HG02588 (cell line): ENCODE results near the gene CMAS.
A peak's percentile ranks its signal among the peaks of the same experiment; 100 is the strongest.
"Not testable (repeated sequence)": the region's sequence is repeated elsewhere in the genome, so short reads cannot be mapped to it uniquely, and the experiment has no call there.

Experiments used
- ATAC-seq: cut with Tn5 transposase; IDR thresholded peaks from one replicate; pipeline ENCODE4 v1.9.1; 2021; ENCODE audit warnings: mild to moderate bottlenecking, moderate library complexity; ENCODE audit not compliant: unreplicated experiment

The CMAS gene

GRCh38 chr12:22046968-22047390, 961 bp downstream of the CMAS start:
- ATAC-seq, result no peak

GRCh38 chr12:22047494-22047893, 1.5 kb downstream of the CMAS start:
- ATAC-seq, result no peak

- no peak for ATAC-seq
Observed at GRCh38 chr12:22048351-22049041, 2.5 kb downstream of the CMAS start.

- ATAC-seq, result no peak
Observed at GRCh38 chr12:22050078-22050477, 4.1 kb downstream of the CMAS start.

GRCh38 chr12:22051114-22051698, 5.2 kb downstream of the CMAS start:
- no peak for ATAC-seq

DNA sequence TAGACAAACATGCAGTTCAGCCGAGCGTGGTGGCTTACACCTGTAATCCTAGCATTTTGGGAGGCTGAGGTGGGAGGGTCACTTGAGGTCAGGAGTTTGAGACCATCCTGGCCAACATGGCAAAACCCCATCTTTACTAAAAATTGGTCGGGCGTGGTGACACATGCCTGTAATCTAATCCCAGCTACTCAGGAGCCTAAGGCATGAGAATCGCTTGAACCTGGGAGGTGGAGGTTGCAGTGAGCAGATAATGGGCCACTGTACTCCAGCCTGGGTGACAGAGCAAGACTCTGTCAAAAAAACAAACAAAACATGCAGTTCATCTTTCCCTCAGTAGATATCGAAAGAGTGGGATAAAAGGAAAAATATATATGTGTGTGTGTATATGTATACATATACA, 7.0 kb downstream of the CMAS start:
- ATAC-seq, result not testable (repeated sequence)

DNA sequence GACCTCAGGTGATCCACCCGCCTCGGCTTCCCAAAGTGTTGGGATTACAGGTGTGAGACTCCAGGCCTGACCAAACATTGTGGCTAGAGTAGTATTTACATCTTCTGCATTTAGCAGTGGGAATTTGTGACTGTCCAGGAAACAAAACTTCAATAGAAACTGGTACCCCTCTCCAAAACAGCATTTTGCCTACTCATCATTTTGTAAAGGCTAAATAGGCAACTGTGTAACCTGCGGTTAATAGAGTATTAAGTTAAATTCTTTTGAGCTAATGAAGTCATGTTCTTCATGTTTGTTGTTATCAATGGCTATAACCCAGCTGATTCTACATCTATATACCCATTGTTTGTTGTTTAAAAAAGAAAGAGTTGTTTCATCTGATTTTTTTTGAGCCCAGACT, 8.1 kb downstream of the CMAS start:
- no peak for ATAC-seq

GRCh38 chr12:22056607-22057006, 10.6 kb downstream of the CMAS start:
- no peak for ATAC-seq

GRCh38 chr12:22059976-22060647, 14.1 kb downstream of the CMAS start:
- ATAC-seq, result no peak

DNA sequence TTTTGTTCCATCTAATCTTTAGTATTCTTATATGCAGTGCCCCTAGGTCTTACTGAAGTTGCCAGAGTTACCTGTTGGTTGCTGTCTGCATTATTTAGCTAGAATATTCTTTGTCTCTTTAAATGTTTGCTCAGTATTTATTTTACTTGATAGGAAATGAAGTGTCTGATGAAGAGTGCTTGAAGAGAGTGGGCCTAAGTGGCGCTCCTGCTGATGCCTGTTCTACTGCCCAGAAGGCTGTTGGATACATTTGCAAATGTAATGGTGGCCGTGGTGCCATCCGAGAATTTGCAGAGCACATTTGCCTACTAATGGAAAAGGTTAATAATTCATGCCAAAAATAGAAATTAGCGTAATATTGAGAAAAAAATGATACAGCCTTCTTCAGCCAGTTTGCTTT, 18.9 kb downstream of the CMAS start:
- ATAC-seq, result no peak

GRCh38 chr12:22066310-22066709, 20.3 kb downstream of the CMAS start:
- ATAC-seq, result no peak

DNA sequence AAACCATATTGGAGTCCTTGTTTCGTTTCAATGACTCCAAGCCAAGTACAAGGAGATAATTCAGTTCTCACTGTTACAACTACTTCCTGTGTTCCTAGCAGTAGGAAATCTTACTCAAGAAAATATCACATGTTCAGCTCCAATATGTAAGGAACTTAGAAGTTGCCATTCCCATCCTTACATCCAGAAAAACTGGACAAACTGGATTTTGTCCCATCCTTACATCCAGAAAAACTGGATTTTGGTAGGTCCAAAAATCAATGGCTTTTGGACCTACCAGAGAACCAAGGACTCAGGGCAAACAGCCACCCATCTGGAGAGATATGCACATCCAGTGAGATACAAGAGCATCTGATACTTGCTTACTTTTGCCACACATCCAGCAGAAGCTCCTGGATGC, 23.8 kb downstream of the CMAS start:
- no peak for ATAC-seq

DNA sequence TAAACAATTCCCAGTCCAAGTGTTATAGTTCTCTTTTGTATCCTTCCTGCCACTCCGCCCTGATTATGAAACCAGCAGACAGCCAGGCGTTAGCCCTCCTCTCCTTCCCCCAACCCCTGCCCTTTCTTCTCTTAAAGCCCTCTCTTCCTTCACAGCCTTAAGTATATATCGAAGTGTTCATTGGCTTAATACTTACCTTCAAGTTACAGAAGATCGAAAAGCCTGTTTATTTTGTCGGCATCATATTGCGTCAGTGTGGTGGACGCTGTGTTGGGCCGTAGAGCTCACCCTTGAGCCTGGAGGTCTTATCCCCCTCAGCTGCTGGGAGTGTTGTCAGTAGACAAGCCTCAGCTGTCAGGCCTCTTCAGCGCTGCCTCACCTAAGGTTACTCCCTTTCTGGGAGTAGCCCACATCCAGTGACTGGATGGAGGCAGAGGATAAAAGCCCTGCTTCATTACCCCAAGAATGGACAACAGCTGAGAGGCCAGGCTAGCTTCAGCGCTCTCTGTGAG, 36.2 kb downstream of the CMAS start:
- ATAC-seq, result no peak

DNA sequence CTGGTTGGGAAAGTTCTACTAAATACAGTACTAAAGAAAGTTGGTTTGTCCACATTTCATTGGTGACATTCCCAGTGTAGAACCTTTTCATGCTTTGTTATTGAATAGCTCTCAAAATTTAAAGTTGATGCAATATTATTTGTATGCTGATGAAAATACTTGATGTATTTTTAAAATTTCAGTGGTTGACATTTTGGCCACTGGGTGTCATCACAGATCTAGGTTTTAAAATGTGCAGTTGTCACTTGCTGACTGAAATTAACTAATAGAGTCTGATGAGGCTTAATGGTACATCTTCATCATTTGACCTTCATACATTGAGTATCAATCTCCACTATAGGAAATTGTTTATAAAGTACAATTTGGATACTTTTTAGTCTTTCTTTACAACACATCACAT, 37.1 kb downstream of the CMAS start:
- ATAC-seq, result no peak

DNA sequence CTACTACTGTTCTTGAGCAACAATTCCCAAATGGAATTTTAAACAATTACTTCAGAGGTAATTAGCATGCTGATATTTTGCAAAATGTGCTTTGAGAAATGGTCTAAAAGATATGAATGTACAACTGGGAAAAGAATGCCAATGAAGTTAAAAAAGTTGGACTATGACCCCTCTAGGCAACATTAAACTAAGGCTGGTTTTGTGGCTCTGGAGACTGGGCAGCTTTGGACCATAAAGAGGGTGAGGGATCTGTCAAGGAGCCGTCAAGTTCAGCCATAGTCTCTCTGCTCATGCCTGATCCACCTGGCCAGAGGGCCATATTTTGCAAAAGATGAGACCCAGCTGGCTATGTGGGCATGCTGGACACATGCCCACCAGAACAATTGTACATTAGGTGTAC, 38.8 kb downstream of the CMAS start:
- ATAC-seq, result no peak

GRCh38 chr12:22088886-22089285, 42.9 kb downstream of the CMAS start:
- ATAC-seq, result no peak

DNA sequence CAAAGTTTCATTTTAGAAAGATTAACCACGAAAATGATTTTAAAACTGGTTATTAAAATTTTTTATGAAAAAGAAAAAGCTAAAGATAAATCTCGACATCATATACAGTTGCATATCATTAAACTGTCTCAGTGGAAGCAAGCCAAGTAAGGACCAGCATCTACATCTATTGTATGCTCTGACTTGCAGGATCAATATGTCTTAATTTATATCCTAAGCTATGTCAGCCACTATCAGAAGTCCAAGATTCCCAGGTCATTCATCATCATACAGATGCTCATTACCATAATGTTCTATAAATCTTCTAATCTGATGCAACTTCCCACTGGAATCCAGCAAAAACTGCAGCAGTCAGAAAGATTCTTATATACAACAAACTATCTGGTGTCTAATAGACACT, 43.5 kb downstream of the CMAS start:
- no peak for ATAC-seq

DNA sequence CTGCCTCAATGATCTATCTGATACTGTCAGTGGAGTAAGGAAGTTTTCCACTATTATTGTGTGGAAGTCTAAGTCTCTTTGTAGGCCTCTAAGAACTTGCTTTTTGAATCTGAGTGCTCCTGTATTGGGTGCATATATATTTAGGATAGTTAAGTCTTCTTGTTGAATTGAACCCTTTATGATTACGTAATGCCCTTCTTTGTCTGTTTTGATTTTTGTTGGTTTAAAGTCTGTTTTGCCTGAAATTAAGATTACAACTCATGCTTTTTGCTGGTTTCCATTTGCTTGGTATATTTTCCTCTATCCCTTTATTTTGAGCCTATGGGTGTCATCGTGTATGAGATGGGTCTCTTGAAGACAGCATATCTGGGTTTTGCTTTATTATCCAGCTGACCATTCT, 53.0 kb downstream of the CMAS start:
- ATAC-seq, result not testable (repeated sequence)

DNA sequence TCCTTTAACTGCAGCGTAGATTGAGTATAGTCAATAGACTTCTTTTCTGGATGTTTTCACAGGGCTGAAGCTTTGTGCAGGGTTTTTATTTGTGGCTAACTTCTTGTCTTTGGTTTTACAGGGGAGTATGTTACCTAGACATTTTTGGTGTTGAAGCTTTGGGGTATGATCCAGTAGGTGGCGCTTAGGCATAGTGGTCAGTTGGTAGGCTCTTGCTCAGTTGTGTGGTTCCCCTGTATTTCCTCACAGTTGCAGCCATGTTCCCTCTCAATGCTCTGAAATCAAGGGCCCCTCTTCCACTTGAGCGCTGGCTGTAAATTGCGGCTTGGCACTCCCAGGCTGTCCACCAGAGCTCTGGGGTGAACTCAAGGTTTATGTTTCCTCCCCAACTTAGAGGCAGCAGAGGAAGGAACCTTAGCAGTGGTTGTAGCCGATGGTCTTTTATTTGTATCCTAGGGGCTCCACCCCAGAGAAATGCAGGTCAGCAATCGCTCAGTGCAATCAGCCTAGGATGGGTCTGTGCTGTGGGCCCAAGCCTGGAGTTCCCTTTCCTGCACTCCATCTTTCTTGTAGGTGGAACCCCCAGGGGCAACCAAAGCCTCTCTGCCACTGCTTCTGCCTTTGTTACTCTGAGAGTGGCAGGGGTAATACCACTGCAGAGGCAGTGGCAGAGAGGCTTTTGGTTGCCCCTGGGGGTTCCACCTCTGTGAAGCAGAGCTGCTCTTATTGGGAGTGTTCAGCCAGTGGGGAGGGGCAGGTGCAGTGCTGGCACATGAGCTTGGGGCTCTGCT, 55.1 kb downstream of the CMAS start:
- ATAC-seq, result peak; percentile 56

DNA sequence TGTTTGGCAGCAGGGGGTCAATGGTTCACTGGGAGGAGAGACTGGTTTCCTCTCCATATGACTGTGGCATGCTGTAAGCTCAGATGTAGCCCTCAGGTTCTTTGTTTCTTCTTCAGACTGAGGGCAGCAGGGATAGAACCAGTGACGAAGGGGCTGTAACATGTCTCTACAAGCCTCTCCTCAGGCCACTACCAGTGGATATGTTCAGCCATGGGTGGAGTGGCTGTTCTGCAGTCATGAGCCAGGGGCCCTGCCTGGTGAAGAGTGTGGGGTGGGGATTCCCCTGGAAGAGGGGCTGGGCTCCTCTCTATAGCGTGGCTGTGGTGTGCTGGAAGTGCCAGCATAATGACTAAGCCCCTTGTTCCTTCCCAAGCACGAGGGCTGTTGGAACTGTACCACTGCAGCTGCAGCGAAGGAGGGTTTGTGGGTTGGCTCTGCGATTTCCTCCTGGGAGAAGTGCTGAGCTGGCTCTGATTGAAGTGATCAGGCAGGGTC, 55.8 kb downstream of the CMAS start:
- ATAC-seq, result peak; percentile 43

DNA sequence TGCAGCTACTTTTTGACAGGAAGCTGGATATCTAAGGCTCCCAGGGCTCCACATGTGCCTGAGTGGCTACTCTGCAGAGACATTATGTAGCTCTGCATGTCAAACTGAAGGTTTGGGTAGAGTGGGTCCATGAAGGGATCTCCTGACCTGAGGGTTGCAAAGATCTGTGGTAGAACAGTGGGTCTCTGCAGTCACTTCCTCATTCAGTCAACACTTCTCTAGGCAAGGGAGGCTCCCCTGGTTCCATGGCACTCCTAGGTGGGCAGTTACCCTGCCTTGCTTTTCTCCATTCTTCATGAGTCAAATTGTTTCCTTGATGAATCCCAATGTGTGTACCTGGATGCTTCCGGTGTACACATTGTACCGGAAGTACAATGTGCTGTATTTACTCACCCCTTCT, 57.4 kb downstream of the CMAS start:
- ATAC-seq, result no peak
